HS-27A (cell line): Measurements from ENCODE around the gene AMDHD2.

Experiments
- DNase-seq: peaks from one replicate; pipeline ENCODE4 v3.0.0-alpha.2; 2012; ENCODE audit warnings: low read depth, missing footprints

Gene AMDHD2

GRCh38 chr16:2482708-2483534, 37.2 kb upstream of the AMDHD2 start:
- no peak for DNase-seq

GRCh38 chr16:2483939-2484897, 36.0 kb upstream of the AMDHD2 start:
- DNase-seq = no peak

- DNase-seq = no peak
Observed at GRCh38 chr16:2484898-2485508, 35.2 kb upstream of the AMDHD2 start.

GRCh38 chr16:2485811-2486507, 34.2 kb upstream of the AMDHD2 start:
- DNase-seq = no peak

GRCh38 chr16:2486645-2487516, 33.3 kb upstream of the AMDHD2 start:
- DNase-seq = no peak

GRCh38 chr16:2487517-2487842, 32.7 kb upstream of the AMDHD2 start:
- DNase-seq = no peak

GRCh38 chr16:2487903-2488531, 32.2 kb upstream of the AMDHD2 start:
- no peak for DNase-seq

GRCh38 chr16:2489581-2489980, 30.6 kb upstream of the AMDHD2 start:
- DNase-seq = no peak

GRCh38 chr16:2490190-2491105, 29.7 kb upstream of the AMDHD2 start:
- no peak for DNase-seq

GRCh38 chr16:2492292-2492691, 27.9 kb upstream of the AMDHD2 start:
- no peak for DNase-seq

- no peak for DNase-seq
Observed at GRCh38 chr16:2493605-2494004, 26.6 kb upstream of the AMDHD2 start.

GRCh38 chr16:2494616-2495015, 25.6 kb upstream of the AMDHD2 start:
- DNase-seq = no peak

GRCh38 chr16:2495041-2495440, 25.1 kb upstream of the AMDHD2 start:
- no peak for DNase-seq

- no peak for DNase-seq
Observed at GRCh38 chr16:2496223-2497115, 23.7 kb upstream of the AMDHD2 start.

GRCh38 chr16:2497116-2497630, 23.0 kb upstream of the AMDHD2 start:
- DNase-seq = no peak

GRCh38 chr16:2497695-2498484, 22.3 kb upstream of the AMDHD2 start:
- no peak for DNase-seq

GRCh38 chr16:2498531-2499253, 21.5 kb upstream of the AMDHD2 start:
- no peak for DNase-seq
